ENCODE data around the gene ATG4C.
"Not testable (repeated sequence)": the region's sequence is repeated elsewhere in the genome, so short reads cannot be mapped to it uniquely, and the experiment has no call there.

The ATG4C gene

GRCh38 chr1:62783736-62784508 lies at the start of gene ATG4C:
Gene ATG4C (plus strand): TSS chr1:62784132. CDS start chr1:62803787, 19,655 bp downstream.
- DNase-seq: peak; percentile 99

GRCh38 chr1:62735491-62736171 lies 48.3 kb upstream of the ATG4C start:
- no peak for DNase-seq

GRCh38 chr1:62740701-62741100 lies 43.2 kb upstream of the ATG4C start:
- DNase-seq: not testable (repeated sequence)

- no peak for DNase-seq
Measured at GRCh38 chr1:62744611-62745577, 39.0 kb upstream of the ATG4C start.

GRCh38 chr1:62746086-62746808 lies 37.7 kb upstream of the ATG4C start:
- DNase-seq: peak; percentile 64

GRCh38 chr1:62746809-62747138 lies 37.2 kb upstream of the ATG4C start:
- no peak for DNase-seq

GRCh38 chr1:62753031-62753965 lies 30.6 kb upstream of the ATG4C start:
- no peak for DNase-seq

GRCh38 chr1:62754938-62755337 lies 29.0 kb upstream of the ATG4C start:
- not testable (repeated sequence) for DNase-seq

- not testable (repeated sequence) for DNase-seq
Measured at GRCh38 chr1:62756255-62756884, 27.6 kb upstream of the ATG4C start.

- not testable (repeated sequence) for DNase-seq
Measured at GRCh38 chr1:62759232-62759875, 24.6 kb upstream of the ATG4C start.

- not testable (repeated sequence) for DNase-seq
Measured at GRCh38 chr1:62760021-62760782, 23.7 kb upstream of the ATG4C start.

- DNase-seq: not testable (repeated sequence)
Measured at GRCh38 chr1:62761223-62761870, 22.6 kb upstream of the ATG4C start.

- not testable (repeated sequence) for DNase-seq
Measured at GRCh38 chr1:62762027-62762426, 21.9 kb upstream of the ATG4C start.

GRCh38 chr1:62765981-62766380 lies 18.0 kb upstream of the ATG4C start:
- DNase-seq: no peak

- not testable (repeated sequence) for DNase-seq
Measured at GRCh38 chr1:62768551-62768950, 15.4 kb upstream of the ATG4C start.

GRCh38 chr1:62772607-62773295 lies 11.2 kb upstream of the ATG4C start:
- DNase-seq: no peak

- no peak for DNase-seq
Measured at GRCh38 chr1:62774006-62774405, 9.9 kb upstream of the ATG4C start.

GRCh38 chr1:62774971-62775595 lies 8.8 kb upstream of the ATG4C start:
- no peak for DNase-seq
